ENCODE data around the gene NAA40.

The NAA40 gene

GRCh38 chr11:63915961-63916836 is 22.6 kb upstream of the NAA40 start (continued):
- TF ChIP-seq PRDM10 (tag by site-specific recombination; IDR thresholded peaks at IDR 0.05) (0 out of 2 replicates have a peak, but pooled peaks have one; percentile 18), BCL11A (tag by site-specific recombination; IDR thresholded peaks at IDR 0.05; ENCODE audit: low read depth) (peak; percentile 49; the same call in 1 of the 2 replicates), ZBTB20 (tag by site-specific recombination; IDR thresholded peaks at IDR 0.05) (peak; percentile 66; the same call in 1 of the 2 replicates), ZIC2 (tag by site-specific recombination; IDR thresholded peaks at IDR 0.05) (peak; percentile 54), ZBTB17 (tag by site-specific recombination; IDR thresholded peaks at IDR 0.05) (peak; percentile 89), BCL11B (tag by site-specific recombination; IDR thresholded peaks at IDR 0.05; ENCODE audit: low read depth) (0 out of 2 replicates have a peak, but pooled peaks have one; percentile 31), ZBTB21 (tag by site-specific recombination; IDR thresholded peaks at IDR 0.05) (no peak), ZNF518A (tag by site-specific recombination; conservative IDR thresholded peaks at IDR 0.05; ENCODE audit: low read depth) (no peak), ZNF704 (tag by site-specific recombination; IDR thresholded peaks at IDR 0.05) (no peak), GLIS2 (tag by site-specific recombination; IDR thresholded peaks at IDR 0.05) (peak; percentile 90)

GRCh38 chr11:63916837-63917691 is 21.7 kb upstream of the NAA40 start, which contains the start of gene RCOR2:
RCOR2 (minus strand) TSS chr11:63917164; CDS start chr11:63916456, 708 bp downstream.
- peaks cover 4% of the 10 kb centered on the region for H3K4me1 ChIP-seq (ENCODE audit: control insufficient read depth, insufficient read depth, low read length)
- POLR2A ChIA-PET = interaction anchor here (0.5 to 1.9 kb wide), 12 partner anchors 16 to 96 kb away, joined by 3 to 9 read pairs (median 3); partner anchors contain the start of gene MARK2
- TF ChIP-seq OSR2 (tag by site-specific recombination; IDR thresholded peaks at IDR 0.05) = no peak
- 0 out of 2 replicates have a peak, but pooled peaks have one; percentile 9 for TF ChIP-seq ZBTB7A (tag by site-specific recombination; IDR thresholded peaks at IDR 0.05; ENCODE audit: low read depth)
- no peak for TF ChIP-seq ZBTB11 (tag by site-specific recombination; conservative IDR thresholded peaks at IDR 0.05; ENCODE audit: low read depth)
- peak; percentile 39 for TF ChIP-seq SP2 (tag by site-specific recombination; IDR thresholded peaks at IDR 0.05)
- TF ChIP-seq ZNF600 (tag by site-specific recombination; IDR thresholded peaks at IDR 0.05) = no peak
- TF ChIP-seq ZBTB20 (tag by site-specific recombination; IDR thresholded peaks at IDR 0.05) = peak; percentile 13; the same call in 1 of the 2 replicates
- TF ChIP-seq ZIC2 (tag by site-specific recombination; IDR thresholded peaks at IDR 0.05) = peak; percentile 61; the same call in 1 of the 2 replicates
- peak; percentile 91 for TF ChIP-seq GLIS2 (tag by site-specific recombination; IDR thresholded peaks at IDR 0.05)
- TF ChIP-seq ZNF596 (tag by site-specific recombination; IDR thresholded peaks at IDR 0.05) = peak; percentile 12; the same call in 1 of the 2 replicates
- TF ChIP-seq ZNF221 (tag by site-specific recombination; IDR thresholded peaks at IDR 0.05; ENCODE audit: borderline replicate concordance) = no peak
- TF ChIP-seq ZNF624 (tag by site-specific recombination; IDR thresholded peaks at IDR 0.05) = no peak
- TF ChIP-seq KLF8 (tag by site-specific recombination; IDR thresholded peaks at IDR 0.05) = 0 out of 2 replicates have a peak, but pooled peaks have one; percentile 6

More at GRCh38 chr11:63916837-63917691, 21.7 kb upstream of the NAA40 start, which contains the start of gene RCOR2:
- H3K27ac ChIP-seq (ENCODE audit: extremely low read depth, low read depth, low read length) = peak within 1 kb of the TSS; percentile 49; the same call in 1 of the 2 replicates
- H3K36me3 ChIP-seq (ENCODE audit: control insufficient read depth in 2 of 2, insufficient read depth in 1 of 2, low read length in 2 of 2) = peaks cover 0 to 15% of the 10 kb centered on the region in 2 experiments; a peak in 1 of 3 replicates
- CTCF ChIA-PET = interaction anchor here (0.7 to 4.2 kb wide), 7 partner anchors 10 to 279 kb away, joined by 3 to 17 read pairs (median 3); partner anchors contain the start of gene NAA40
- no peaks in the 10 kb centered on the region for H3K9me3 ChIP-seq (ENCODE audit: control insufficient read depth, insufficient read depth, low read depth, low read length)
- peak within 1 kb of the TSS; percentile 47 for H3K4me3 ChIP-seq (ENCODE audit: low read depth, low read length)

Data from HEK293 (cell line).